H9 (cell line): ENCODE data around the gene TACR1. TPM values are rescaled to one million over a fixed set of nuclear protein-coding genes. Genes with fewer than 3 reads are reported as not detected.
"Not testable (repeated sequence)": the region's sequence is repeated elsewhere in the genome, so short reads cannot be mapped to it uniquely, and the experiment has no call there.

Experiments used
- DNase-seq: peaks from one replicate; pipeline ENCODE4 v3.0.0-alpha.2; 2017
- H2AFZ ChIP-seq: one replicate; pipeline ENCODE4 v1.6.1; 2013; ENCODE audit warnings: mild to moderate bottlenecking, low read length, control low read depth, moderate library complexity
- H2AK5ac ChIP-seq: 2 replicates; pipeline ENCODE4 v1.6.1; 2013; ENCODE audit warnings: low read length, control low read depth, mixed read lengths; ENCODE audit not compliant: insufficient read length
- H2BK120ac ChIP-seq: one replicate; pipeline ENCODE4 v1.6.1; 2013; ENCODE audit warnings: low read depth, mild to moderate bottlenecking, low read length, control low read depth, inconsistent platforms; ENCODE audit not compliant: poor library complexity, severe bottlenecking
- H2BK12ac ChIP-seq: 2 replicates; pipeline ENCODE4 v1.6.1; 2013; ENCODE audit warnings: low read length, control low read depth, mixed read lengths, low read depth; ENCODE audit not compliant: insufficient read length
- H2BK15ac ChIP-seq: 2 replicates; pipeline ENCODE4 v1.6.1; 2013; ENCODE audit warnings: low read depth, low read length, control low read depth
- H2BK20ac ChIP-seq: one replicate; pipeline ENCODE4 v1.6.1; 2013; ENCODE audit warnings: low read depth, mild to moderate bottlenecking, low read length, control low read depth, inconsistent platforms; ENCODE audit not compliant: poor library complexity, severe bottlenecking
- H2BK5ac ChIP-seq: 2 replicates; pipeline ENCODE4 v1.6.1; 2013; ENCODE audit warnings: low read length, control low read depth, mixed read lengths; ENCODE audit not compliant: insufficient read length
- H3K14ac ChIP-seq: 2 replicates; pipeline ENCODE4 v1.6.1; 2013; ENCODE audit warnings: low read length, control low read depth; ENCODE audit not compliant: insufficient read depth
- H3K18ac ChIP-seq: 2 replicates; pipeline ENCODE4 v1.6.1; 2013; ENCODE audit warnings: low read depth, mild to moderate bottlenecking, mixed read lengths, low read length, control low read depth; ENCODE audit not compliant: insufficient read length
- H3K23ac ChIP-seq: 2 replicates; pipeline ENCODE4 v1.6.1; 2013; ENCODE audit warnings: low read length, control low read depth, mixed read lengths, low read depth; ENCODE audit not compliant: insufficient read length
- H3K23me2 ChIP-seq: 2 replicates; pipeline ENCODE4 v1.6.1; 2013; ENCODE audit warnings: low read depth, mild to moderate bottlenecking, mixed read lengths, low read length, control low read depth; ENCODE audit not compliant: insufficient read length, poor library complexity, severe bottlenecking
- H3K27ac ChIP-seq: 2 replicates; pipeline ENCODE4 v1.5.1; 2013; ENCODE audit warnings: low read length, control low read depth, mixed read lengths, low read depth; ENCODE audit not compliant: insufficient read length
- H3K27me3 ChIP-seq: 2 replicates; pipeline ENCODE4 v1.6.1; 2013; ENCODE audit warnings: low read length, control low read depth, inconsistent platforms; ENCODE audit not compliant: insufficient read depth
- H3K4ac ChIP-seq: 2 replicates; pipeline ENCODE4 v1.6.1; 2013; ENCODE audit warnings: low read depth, mild to moderate bottlenecking, control low read depth, inconsistent platforms, low read length, moderate library complexity
- H3K4me1 ChIP-seq: 2 replicates; pipeline ENCODE4 v1.6.1; 2013; ENCODE audit warnings: low read length, control low read depth, inconsistent platforms; ENCODE audit not compliant: insufficient read depth
- H3K4me2 ChIP-seq: 2 replicates; pipeline ENCODE4 v1.6.1; 2013; ENCODE audit warnings: low read length, control low read depth, mixed read lengths; ENCODE audit not compliant: insufficient read length, insufficient read depth
- H3K56ac ChIP-seq: 2 replicates; pipeline ENCODE4 v1.6.1; 2013; ENCODE audit warnings: low read depth, mild to moderate bottlenecking, mixed read lengths, low read length, control low read depth; ENCODE audit not compliant: insufficient read length
- H3K79me1 ChIP-seq: 2 replicates; pipeline ENCODE4 v1.6.1; 2013; ENCODE audit warnings: low read depth, mild to moderate bottlenecking, moderate library complexity, low read length, control low read depth, inconsistent platforms; ENCODE audit not compliant: insufficient read depth, poor library complexity, severe bottlenecking
- H3K79me2 ChIP-seq: 2 replicates; pipeline ENCODE4 v1.6.1; 2013; ENCODE audit warnings: low read length, control low read depth, inconsistent platforms; ENCODE audit not compliant: insufficient read depth
- H3K9ac ChIP-seq: 2 replicates; pipeline ENCODE4 v1.6.1; 2013; ENCODE audit warnings: low read length, control low read depth, mixed read lengths; ENCODE audit not compliant: insufficient read length; ENCODE audit errors: extremely low read depth
- H3K9me3 ChIP-seq: one replicate; pipeline ENCODE4 v1.6.1; 2013; ENCODE audit warnings: low read depth, low read length, inconsistent platforms; ENCODE audit not compliant: control insufficient read depth
- H3T11ph ChIP-seq: one replicate; pipeline ENCODE4 v1.6.1; 2013; ENCODE audit warnings: mild to moderate bottlenecking, low read length, control low read depth, inconsistent platforms
- H4K20me1 ChIP-seq: one replicate; pipeline ENCODE4 v1.6.1; 2013; ENCODE audit not compliant: control insufficient read depth, insufficient read length, insufficient read depth
- H4K5ac ChIP-seq: 2 replicates; pipeline ENCODE4 v1.6.1; 2013; ENCODE audit warnings: low read depth, mild to moderate bottlenecking, mixed read lengths, low read length, control low read depth; ENCODE audit not compliant: insufficient read length
- H4K8ac ChIP-seq: replicated peaks from 2 replicates; pipeline ENCODE4 v1.6.1; 2013; ENCODE audit warnings: low read length, control low read depth, mixed read lengths, low read depth; ENCODE audit not compliant: insufficient read length
- H4K91ac ChIP-seq: 2 replicates; pipeline ENCODE4 v1.6.1; 2013; ENCODE audit warnings: low read depth, mild to moderate bottlenecking, moderate library complexity, mixed read lengths, low read length, control low read depth; ENCODE audit not compliant: insufficient read length
- H3K27ac Mint-ChIP-seq, 3 experiments: 2 replicates in 2 of 3; 3 replicates in 1 of 3; pipeline ENCODE4 v1.8.0; 2020 to 2021; ENCODE audit warnings: mixed read lengths in 3 of 3, mild to moderate bottlenecking in 1 of 3, moderate library complexity in 1 of 3
- H3K27me3 Mint-ChIP-seq: 2 replicates; pipeline ENCODE4 v1.8.0; 2021; ENCODE audit warnings: low read depth, mild to moderate bottlenecking, moderate library complexity, mixed read lengths
- H3K36me3 Mint-ChIP-seq, 3 experiments: 2 replicates in 2 of 3; 3 replicates in 1 of 3; pipeline ENCODE4 v1.8.0; 2020 to 2021; ENCODE audit warnings: low read depth in 3 of 3, mixed read lengths in 3 of 3; ENCODE audit not compliant: insufficient read depth in 1 of 3
- H3K4me1 Mint-ChIP-seq, 2 experiments: 2 replicates each; pipeline ENCODE4 v1.8.0; 2020; ENCODE audit warnings: mixed read lengths in 2 of 2
- H3K4me3 Mint-ChIP-seq, 2 experiments: 2 replicates in 1 of 2; 3 replicates in 1 of 2; pipeline ENCODE4 v1.8.0; 2020 to 2021; ENCODE audit warnings: mild to moderate bottlenecking in 2 of 2, mixed read lengths in 2 of 2, moderate library complexity in 1 of 2
- H3K9me3 Mint-ChIP-seq, 2 experiments: 2 replicates in 1 of 2; 3 replicates in 1 of 2; pipeline ENCODE4 v1.8.0; 2020; ENCODE audit warnings: mild to moderate bottlenecking in 2 of 2, mixed read lengths in 2 of 2, moderate library complexity in 1 of 2
- WGBS: extraction: QIAGEN DNeasy Blood & Tissue Kit; methylation state at CpG from one replicate; pipeline ENCODE4 v1.1.7; 2013; ENCODE audit warnings: missing lambda C conversion rate, low lambda C conversion rate, mixed read lengths; ENCODE audit not compliant: insufficient read length; ENCODE audit errors: extremely low coverage; 5-methylcytosine and 5-hydroxymethylcytosine counted together
- total RNA-seq: library from RNA; stranded (reverse); gene quantifications from 2 replicates; pipeline ENCODE4 v1.2.1, GENCODE V29; 2021
- TF ChIP-seq, protein P1 (sequence below): fragments of 200-600 bp; sonication (generic); conservative IDR thresholded peaks from 3 replicates; pipeline ENCODE4 v1.8.0; 2021; ENCODE audit warnings: antibody characterized with exemption, mild to moderate bottlenecking

Gene TACR1
- total RNA-seq, 1 experiment from 2014 or later: 1.4 TPM

DNA sequence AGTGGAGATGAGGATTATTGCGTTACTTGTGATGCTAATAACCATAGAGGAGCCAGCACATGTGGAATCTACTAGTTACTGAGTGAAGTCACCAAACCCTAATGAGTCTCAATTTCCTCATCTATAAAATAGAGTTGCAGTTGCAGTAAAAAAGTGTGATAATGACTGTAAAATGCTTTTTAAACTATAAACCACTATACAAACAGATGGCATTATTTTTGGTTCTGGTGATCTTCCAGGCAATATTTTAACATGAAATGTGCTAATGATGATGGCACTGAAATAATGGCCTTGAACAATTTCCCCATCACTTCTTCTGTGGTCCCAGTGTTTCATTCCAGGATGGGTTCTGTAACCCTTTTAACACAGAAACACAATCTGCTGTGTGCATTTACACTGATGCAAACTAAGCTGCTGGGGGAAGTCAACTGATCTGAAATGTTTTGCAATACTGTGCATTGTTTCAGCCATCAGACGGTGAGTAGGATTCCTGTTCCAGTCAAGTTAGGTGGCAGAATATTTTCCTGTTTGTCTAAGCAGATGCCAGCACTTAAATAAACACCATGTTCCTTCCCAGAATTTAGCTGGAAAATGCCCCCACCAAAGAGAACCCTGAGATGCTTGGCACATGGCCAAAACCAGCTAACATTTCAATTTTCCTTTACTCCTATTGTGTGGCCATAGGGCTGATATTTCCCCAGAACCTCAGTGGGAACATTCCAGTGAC is 52.6 kb downstream of the TACR1 start:
- H2BK12ac ChIP-seq: no peak overlapping the region
- H3K9ac ChIP-seq: no peak overlapping the region
- H3K4me3 Mint-ChIP-seq: no peak overlapping the region
- H3K18ac ChIP-seq: no peak overlapping the region
- peaks cover 4 to 10% of the 10 kb centered on the region in 2 experiments; a peak in 4 of 5 replicates for H3K9me3 Mint-ChIP-seq
- no peaks in the 10 kb centered on the region for H3K27me3 Mint-ChIP-seq
- no peaks in the 10 kb centered on the region for H3K79me2 ChIP-seq
- no peak overlapping the region for H2BK5ac ChIP-seq
- H3K27me3 ChIP-seq: no peaks in the 10 kb centered on the region
- no peak overlapping the region for H2BK15ac ChIP-seq
- no peak overlapping the region for H4K8ac ChIP-seq
- H3K4me2 ChIP-seq: no peak overlapping the region
- H2AFZ ChIP-seq: no peak overlapping the region
- H3K27ac Mint-ChIP-seq: peak overlapping the region in 1 of 3 experiments; percentile 17; a peak in 2 of 7 replicates
- no peak overlapping the region for H4K91ac ChIP-seq
- no peaks in the 10 kb centered on the region; the same call in 1 of the 2 replicates for H3K4me1 ChIP-seq
- no peaks in the 10 kb centered on the region for H3K79me1 ChIP-seq
- H3K9me3 ChIP-seq: no peaks in the 10 kb centered on the region
- H3K23ac ChIP-seq: no peak overlapping the region
- TF ChIP-seq, protein P1, sequence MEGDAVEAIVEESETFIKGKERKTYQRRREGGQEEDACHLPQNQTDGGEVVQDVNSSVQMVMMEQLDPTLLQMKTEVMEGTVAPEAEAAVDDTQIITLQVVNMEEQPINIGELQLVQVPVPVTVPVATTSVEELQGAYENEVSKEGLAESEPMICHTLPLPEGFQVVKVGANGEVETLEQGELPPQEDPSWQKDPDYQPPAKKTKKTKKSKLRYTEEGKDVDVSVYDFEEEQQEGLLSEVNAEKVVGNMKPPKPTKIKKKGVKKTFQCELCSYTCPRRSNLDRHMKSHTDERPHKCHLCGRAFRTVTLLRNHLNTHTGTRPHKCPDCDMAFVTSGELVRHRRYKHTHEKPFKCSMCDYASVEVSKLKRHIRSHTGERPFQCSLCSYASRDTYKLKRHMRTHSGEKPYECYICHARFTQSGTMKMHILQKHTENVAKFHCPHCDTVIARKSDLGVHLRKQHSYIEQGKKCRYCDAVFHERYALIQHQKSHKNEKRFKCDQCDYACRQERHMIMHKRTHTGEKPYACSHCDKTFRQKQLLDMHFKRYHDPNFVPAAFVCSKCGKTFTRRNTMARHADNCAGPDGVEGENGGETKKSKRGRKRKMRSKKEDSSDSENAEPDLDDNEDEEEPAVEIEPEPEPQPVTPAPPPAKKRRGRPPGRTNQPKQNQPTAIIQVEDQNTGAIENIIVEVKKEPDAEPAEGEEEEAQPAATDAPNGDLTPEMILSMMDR: no peak
- no peak for DNase-seq
- no peak overlapping the region for H2AK5ac ChIP-seq
- no peak overlapping the region for H3T11ph ChIP-seq
- H3K27ac ChIP-seq: no peak overlapping the region
- H2BK20ac ChIP-seq: no peak overlapping the region
- peaks cover 10 to 16% of the 10 kb centered on the region in 2 experiments for H3K4me1 Mint-ChIP-seq
- H4K20me1 ChIP-seq: no peaks in the 10 kb centered on the region
- no CpG with 5 or more reads among the region's 2 CpGs for WGBS
- no peak overlapping the region for H4K5ac ChIP-seq
- no peak overlapping the region for H3K14ac ChIP-seq
- H3K36me3 Mint-ChIP-seq: peaks cover 0 to 4% (median 2%) of the 10 kb centered on the region in 3 experiments; a peak in 3 of 7 replicates
- H3K4ac ChIP-seq: no peak overlapping the region
- H2BK120ac ChIP-seq: no peak overlapping the region
- no peaks in the 10 kb centered on the region for H3K23me2 ChIP-seq
- no peak overlapping the region for H3K56ac ChIP-seq

DNA sequence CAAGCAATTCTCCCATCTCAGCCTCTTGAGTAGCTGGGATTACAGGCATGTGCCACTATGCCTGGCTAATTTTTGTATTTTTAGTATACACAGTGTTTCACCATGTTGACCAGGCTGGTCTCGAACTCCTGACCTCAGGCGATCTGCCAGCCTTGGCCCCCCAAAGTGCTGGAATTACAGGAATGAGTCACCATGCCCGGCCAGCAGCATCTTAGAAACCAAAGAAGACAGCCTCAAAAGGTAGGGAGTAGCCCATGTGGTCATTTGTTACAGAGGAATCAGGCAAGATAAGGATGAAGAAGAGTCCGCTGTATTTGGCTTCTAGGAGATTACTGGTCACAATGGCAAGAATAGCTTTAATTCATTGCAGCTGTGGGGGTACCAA is 53.1 kb downstream of the TACR1 start:
- H3K23ac ChIP-seq, H2AFZ ChIP-seq, H3K4me3 Mint-ChIP-seq, H3K23me2 ChIP-seq, H3K27ac ChIP-seq, H2BK20ac ChIP-seq, H3K56ac ChIP-seq, H4K20me1 ChIP-seq, H3K36me3 Mint-ChIP-seq, H3K27me3 Mint-ChIP-seq, DNase-seq, H3K79me2 ChIP-seq, H2BK12ac ChIP-seq, H2BK120ac ChIP-seq, H2BK5ac ChIP-seq, H3K79me1 ChIP-seq, H4K91ac ChIP-seq, H3K27me3 ChIP-seq, H2AK5ac ChIP-seq, H3K4ac ChIP-seq, H3T11ph ChIP-seq, H3K4me1 ChIP-seq, H3K14ac ChIP-seq, H4K5ac ChIP-seq, H3K18ac ChIP-seq, H4K8ac ChIP-seq, H3K4me2 ChIP-seq, H3K9me3 ChIP-seq, H3K9ac ChIP-seq, H2BK15ac ChIP-seq: not testable (repeated sequence)
- Mint-ChIP-seq H3K4me1 (peaks cover 10 to 16% of the 10 kb centered on the region in 2 experiments), H3K9me3 (peaks cover 4 to 10% of the 10 kb centered on the region in 2 experiments; a peak in 4 of 5 replicates), H3K27ac (peak overlapping the region in 1 of 3 experiments; percentile 9; a peak in 1 of 7 replicates)
- no CpG with 5 or more reads among the region's 4 CpGs for WGBS
